H54 (cell line): ENCODE results near the gene DCC.

Experiments
- DNase-seq: peaks from one replicate; pipeline ENCODE4 v3.0.0; 2011; ENCODE audit warnings: low spot score, mixed read lengths; ENCODE audit not compliant: insufficient read length
- FAIRE-seq: peaks from 3 replicates; lab custom pipeline; 2011; peaks lifted over from hg19 to GRCh38; lab: Jason Lieb, UNC
- POLR2A ChIP-seq: IDR thresholded peaks from 2 replicates; pipeline ENCODE4 v1.6.1; 2011; ENCODE audit warnings: low read depth, mild to moderate bottlenecking, low read length

The DCC gene

GRCh38 chr18:52648201-52648600, 308.2 kb downstream of the DCC start:
- FAIRE-seq (no peak), DNase-seq (no peak)
- no peak for TF ChIP-seq POLR2A

GRCh38 chr18:52652391-52652790, 312.4 kb downstream of the DCC start:
- no peak for TF ChIP-seq POLR2A
- FAIRE-seq (no peak), DNase-seq (no peak)

- no peak for TF ChIP-seq POLR2A
- FAIRE-seq (no peak), DNase-seq (no peak)
Observed at GRCh38 chr18:52657043-52657805, 317.2 kb downstream of the DCC start.

- no peak for TF ChIP-seq POLR2A
- FAIRE-seq = no peak
Observed at GRCh38 chr18:52667463-52668065, 327.6 kb downstream of the DCC start.

GRCh38 chr18:52670896-52671295, 330.9 kb downstream of the DCC start:
- TF ChIP-seq POLR2A = no peak
- no peak for DNase-seq
- FAIRE-seq = no peak

More at GRCh38 chr18:52667463-52668065, 327.6 kb downstream of the DCC start:
- DNase-seq = no peak

- FAIRE-seq (no peak), DNase-seq (no peak)
- TF ChIP-seq POLR2A = no peak
Observed at GRCh38 chr18:52678034-52678433, 338.0 kb downstream of the DCC start.

- TF ChIP-seq POLR2A = no peak
- FAIRE-seq = no peak
Observed at GRCh38 chr18:52678551-52678950, 338.6 kb downstream of the DCC start.

GRCh38 chr18:52679354-52679753, 339.4 kb downstream of the DCC start:
- FAIRE-seq (no peak), DNase-seq (no peak)
- no peak for TF ChIP-seq POLR2A

More at GRCh38 chr18:52678551-52678950, 338.6 kb downstream of the DCC start:
- DNase-seq = no peak

GRCh38 chr18:52682260-52682659, 342.3 kb downstream of the DCC start:
- no peak for FAIRE-seq
- no peak for TF ChIP-seq POLR2A
- no peak for DNase-seq

- FAIRE-seq (no peak), DNase-seq (no peak)
- TF ChIP-seq POLR2A = no peak
Observed at GRCh38 chr18:52685316-52685715, 345.3 kb downstream of the DCC start.

- DNase-seq (no peak), FAIRE-seq (no peak)
- no peak for TF ChIP-seq POLR2A
Observed at GRCh38 chr18:52691841-52692240, 351.8 kb downstream of the DCC start.

GRCh38 chr18:52694804-52695203, 354.8 kb downstream of the DCC start:
- TF ChIP-seq POLR2A = no peak
- FAIRE-seq = no peak
- DNase-seq = no peak

GRCh38 chr18:52700116-52700515, 360.1 kb downstream of the DCC start:
- DNase-seq (no peak), FAIRE-seq (no peak)
- TF ChIP-seq POLR2A = no peak

GRCh38 chr18:52700816-52701215, 360.8 kb downstream of the DCC start:
- no peak for TF ChIP-seq POLR2A
- FAIRE-seq = no peak
- no peak for DNase-seq
